DMS79 (cell line): Measurements from ENCODE around the gene LIN28B.

ENCODE experiments used
- DNase-seq: peaks from one replicate; lab custom pipeline; 2025; lab: John Stamatoyannopoulos, UW

The LIN28B gene

GRCh38 chr6:105111871-105112270, 155.0 kb downstream of the LIN28B start:
- no peak for DNase-seq

- no peak for DNase-seq
These were observed 155.7 kb downstream of the LIN28B start for GRCh38 chr6:105112577-105112976.

GRCh38 chr6:105113422-105113821, 156.5 kb downstream of the LIN28B start:
- DNase-seq = no peak

- no peak for DNase-seq
These were observed 159.2 kb downstream of the LIN28B start for GRCh38 chr6:105116150-105116549.

GRCh38 chr6:105120570-105120969, 163.7 kb downstream of the LIN28B start:
- DNase-seq = no peak

- no peak for DNase-seq
These were observed 165.1 kb downstream of the LIN28B start for GRCh38 chr6:105121981-105122380.

- DNase-seq = no peak
These were observed 165.8 kb downstream of the LIN28B start for GRCh38 chr6:105122717-105123116.
